ENCODE results near the gene IER5.

DNA sequence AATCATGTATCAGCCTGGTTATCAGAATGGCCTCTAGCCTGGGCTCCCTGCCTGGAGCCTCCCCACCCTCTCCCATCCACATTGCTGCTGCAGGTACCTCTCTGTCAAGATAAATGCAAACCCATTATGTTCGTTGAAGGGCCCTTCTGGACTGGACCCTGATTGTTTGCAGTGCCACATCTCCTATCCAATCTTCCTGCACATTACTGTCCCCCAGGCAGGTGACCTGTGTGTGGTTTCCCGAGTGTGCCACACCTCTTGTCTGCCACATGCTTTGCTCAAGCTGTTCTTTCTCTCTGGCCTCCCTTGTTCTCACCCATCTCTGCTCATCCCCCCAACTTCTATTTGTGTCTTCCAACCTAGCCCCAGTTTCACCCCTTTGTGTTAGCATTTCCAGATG lies 32.4 kb downstream of the IER5 start:
- TF ChIP-seq EZH2 (IDR thresholded peaks at IDR 0.05) (no peak), POLR2AphosphoS5 (IDR thresholded peaks at IDR 0.05; ENCODE audit: borderline replicate concordance, low read depth, low read length) (no peak)
